Type B pancreatic cell (in vitro differentiated cells): ENCODE results near the gene APOA4. TPM values are rescaled to one million over a fixed set of nuclear protein-coding genes. Genes with fewer than 3 reads are reported as not detected.

ENCODE experiments used
- DNase-seq: peaks from one replicate; pipeline ENCODE4 v3.0.0; 2021; ENCODE audit warnings: mixed read lengths; ENCODE audit not compliant: unreplicated experiment; ENCODE audit errors: extremely low spot score
- H3K27ac Mint-ChIP-seq: 2 replicates; pipeline ENCODE4 v1.8.0; 2021; ENCODE audit warnings: mild to moderate bottlenecking, mixed read lengths
- H3K27me3 Mint-ChIP-seq: 2 replicates; pipeline ENCODE4 v1.8.0; 2021; ENCODE audit warnings: mixed read lengths
- H3K36me3 Mint-ChIP-seq: 2 replicates; pipeline ENCODE4 v1.8.0; 2021; ENCODE audit warnings: mixed read lengths
- H3K4me1 Mint-ChIP-seq: one replicate; pipeline ENCODE4 v1.8.0; 2021; ENCODE audit warnings: mixed read lengths; ENCODE audit not compliant: unreplicated experiment
- H3K4me3 Mint-ChIP-seq: 2 replicates; pipeline ENCODE4 v1.8.0; 2021; ENCODE audit warnings: mild to moderate bottlenecking, mixed read lengths
- H3K9me3 Mint-ChIP-seq: 2 replicates; pipeline ENCODE4 v1.8.0; 2021; ENCODE audit warnings: mixed read lengths
- total RNA-seq: library from RNA; stranded (reverse); gene quantifications from 2 replicates; pipeline ENCODE4 v1.2.1, GENCODE V29; 2021; ENCODE audit warnings: low replicate concordance
- TF ChIP-seq, protein P1 (sequence below): fragments of 200-600 bp; sonication (generic); conservative IDR thresholded peaks from 2 replicates; pipeline ENCODE4 v1.5.0; 2021; ENCODE audit warnings: antibody characterized with exemption, mild to moderate bottlenecking

APOA4 gene
- total RNA-seq, 1 donor from 2014 or later: 21.7 TPM

DNA sequence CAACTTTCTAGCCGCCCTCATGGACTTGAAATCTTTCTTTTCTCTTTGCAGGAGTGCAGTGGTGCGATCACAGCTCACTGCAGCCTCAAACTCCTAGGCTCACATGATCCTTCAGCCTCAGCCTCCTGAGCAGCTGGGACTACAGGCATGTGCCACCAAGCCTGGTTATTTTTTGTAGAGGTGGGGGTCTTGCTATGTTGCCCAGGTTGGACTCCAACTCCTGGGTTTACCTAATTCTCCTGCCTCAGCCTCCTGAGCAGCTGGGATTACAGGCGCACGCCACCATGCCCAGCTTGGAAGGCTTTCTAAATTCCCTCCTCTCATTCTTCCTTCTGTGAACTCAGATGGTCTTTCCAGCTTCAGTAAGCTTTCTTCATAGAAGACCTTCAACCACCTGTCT lies 19.0 kb upstream of the APOA4 start:
- H3K9me3 Mint-ChIP-seq: no peaks in the 10 kb centered on the region
- peaks cover 8% of the 10 kb centered on the region for H3K4me1 Mint-ChIP-seq
- no peak overlapping the region for H3K27ac Mint-ChIP-seq
- TF ChIP-seq, protein P1, sequence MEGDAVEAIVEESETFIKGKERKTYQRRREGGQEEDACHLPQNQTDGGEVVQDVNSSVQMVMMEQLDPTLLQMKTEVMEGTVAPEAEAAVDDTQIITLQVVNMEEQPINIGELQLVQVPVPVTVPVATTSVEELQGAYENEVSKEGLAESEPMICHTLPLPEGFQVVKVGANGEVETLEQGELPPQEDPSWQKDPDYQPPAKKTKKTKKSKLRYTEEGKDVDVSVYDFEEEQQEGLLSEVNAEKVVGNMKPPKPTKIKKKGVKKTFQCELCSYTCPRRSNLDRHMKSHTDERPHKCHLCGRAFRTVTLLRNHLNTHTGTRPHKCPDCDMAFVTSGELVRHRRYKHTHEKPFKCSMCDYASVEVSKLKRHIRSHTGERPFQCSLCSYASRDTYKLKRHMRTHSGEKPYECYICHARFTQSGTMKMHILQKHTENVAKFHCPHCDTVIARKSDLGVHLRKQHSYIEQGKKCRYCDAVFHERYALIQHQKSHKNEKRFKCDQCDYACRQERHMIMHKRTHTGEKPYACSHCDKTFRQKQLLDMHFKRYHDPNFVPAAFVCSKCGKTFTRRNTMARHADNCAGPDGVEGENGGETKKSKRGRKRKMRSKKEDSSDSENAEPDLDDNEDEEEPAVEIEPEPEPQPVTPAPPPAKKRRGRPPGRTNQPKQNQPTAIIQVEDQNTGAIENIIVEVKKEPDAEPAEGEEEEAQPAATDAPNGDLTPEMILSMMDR: no peak
- H3K27me3 Mint-ChIP-seq: no peaks in the 10 kb centered on the region
- DNase-seq: no peak
- peaks cover 14% of the 10 kb centered on the region for H3K36me3 Mint-ChIP-seq
- H3K4me3 Mint-ChIP-seq: no peak overlapping the region

DNA sequence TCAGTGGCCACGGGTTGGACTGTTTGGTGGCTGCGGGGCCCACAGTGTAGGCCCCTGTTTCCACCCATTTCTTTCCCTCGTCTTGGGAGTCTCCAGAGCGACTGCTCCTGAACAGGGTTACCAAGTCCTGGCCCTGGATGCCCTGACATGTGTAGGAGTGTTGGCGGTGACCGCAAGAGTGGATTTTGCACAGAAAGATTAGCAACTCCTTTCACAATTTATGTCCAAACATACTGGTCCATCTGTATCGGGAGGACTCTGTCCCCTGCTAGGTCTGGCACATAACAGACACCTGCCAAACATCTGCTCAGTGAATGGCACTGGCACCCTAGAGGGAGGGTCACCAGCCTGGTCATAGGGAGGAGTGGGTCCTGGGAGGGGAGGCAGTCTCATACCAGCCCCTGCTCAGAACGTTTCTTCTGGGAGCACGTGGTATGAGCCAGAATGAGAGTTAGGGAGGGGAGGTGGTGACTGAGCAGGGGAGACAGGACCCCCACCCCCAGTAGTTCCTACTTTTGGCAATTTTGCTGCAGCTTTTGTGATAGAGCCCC lies 17.7 kb upstream of the APOA4 start:
- Mint-ChIP-seq H3K36me3 (peaks cover 11% of the 10 kb centered on the region), H3K4me3 (no peak overlapping the region), H3K27me3 (no peaks in the 10 kb centered on the region), H3K27ac (no peak overlapping the region), H3K4me1 (peaks cover 12% of the 10 kb centered on the region), H3K9me3 (no peaks in the 10 kb centered on the region)
- TF ChIP-seq, protein P1: no peak
- DNase-seq: no peak

DNA sequence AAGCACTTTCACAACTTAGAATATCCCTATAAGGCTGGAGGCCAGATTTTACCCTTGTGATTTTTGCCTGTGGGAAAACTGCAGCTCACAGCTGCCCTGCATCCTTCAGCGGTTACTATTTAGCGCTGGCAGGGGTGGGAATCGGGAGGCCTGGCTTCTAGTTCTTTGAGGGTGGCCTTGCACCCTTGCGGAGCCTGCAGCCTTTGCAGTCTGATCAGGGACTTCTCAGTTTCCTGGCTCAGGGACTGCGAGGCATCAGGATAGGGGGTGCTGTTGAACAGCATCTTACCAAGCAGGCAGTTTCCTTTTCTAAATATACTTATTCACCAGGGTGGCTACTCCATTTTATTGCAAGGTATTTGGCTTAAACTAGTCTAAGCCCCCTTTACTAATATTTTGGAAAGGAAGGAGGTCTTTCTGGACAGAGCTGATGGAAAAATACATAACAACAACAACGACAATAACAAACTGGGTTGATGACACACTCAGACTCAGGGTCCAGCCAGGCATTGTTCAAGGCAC lies 17.2 kb upstream of the APOA4 start:
- Mint-ChIP-seq H3K4me1 (peaks cover 13% of the 10 kb centered on the region), H3K4me3 (no peak overlapping the region), H3K27ac (peak overlapping the region; percentile 43), H3K36me3 (peaks cover 9% of the 10 kb centered on the region), H3K27me3 (no peaks in the 10 kb centered on the region), H3K9me3 (no peaks in the 10 kb centered on the region)
- TF ChIP-seq, protein P1: no peak
- no peak for DNase-seq

DNA sequence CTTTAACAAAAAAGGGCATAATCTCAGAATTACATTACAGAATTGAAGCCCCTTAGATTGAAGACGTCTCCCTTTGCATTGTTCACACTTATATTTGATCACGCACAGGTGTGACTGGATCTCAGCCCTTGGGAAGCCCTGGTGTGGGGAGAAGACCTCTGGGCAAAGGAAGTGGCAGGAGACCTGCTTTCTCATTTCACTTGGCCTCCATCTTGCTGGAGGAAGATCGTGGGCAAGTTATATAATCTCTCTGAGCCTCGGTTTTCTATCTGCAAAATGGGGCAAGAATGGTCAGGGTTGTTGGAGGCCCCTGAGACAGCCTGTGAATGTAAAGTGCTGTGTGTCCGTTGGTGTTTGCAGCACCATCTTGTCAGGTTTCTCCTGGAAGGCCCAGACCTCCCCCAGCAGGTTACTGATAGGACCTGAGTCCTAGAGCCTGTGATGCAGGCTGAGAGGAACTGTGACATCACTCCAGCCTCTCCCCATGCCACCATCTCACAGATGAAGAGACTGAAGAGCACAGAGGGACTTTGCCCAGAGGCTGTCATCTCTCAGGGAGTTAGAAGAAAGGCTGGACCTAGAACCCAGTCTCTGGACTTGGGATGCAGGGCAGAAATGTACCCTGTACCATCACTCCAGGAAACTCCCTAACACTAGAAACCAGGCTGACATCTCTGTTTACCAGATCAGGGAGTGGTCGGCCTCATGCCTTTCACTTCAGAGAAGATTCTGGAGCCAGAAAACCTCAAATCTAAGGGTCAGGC lies 15.4 kb upstream of the APOA4 start:
- H3K36me3 Mint-ChIP-seq: peaks cover 2% of the 10 kb centered on the region
- H3K27ac Mint-ChIP-seq: peak overlapping the region; percentile 73
- H3K9me3 Mint-ChIP-seq: no peaks in the 10 kb centered on the region
- peaks cover 13% of the 10 kb centered on the region for H3K4me1 Mint-ChIP-seq
- no peak overlapping the region for H3K4me3 Mint-ChIP-seq
- H3K27me3 Mint-ChIP-seq: peaks cover 4% of the 10 kb centered on the region
- DNase-seq: no peak
- TF ChIP-seq, protein P1: no peak

DNA sequence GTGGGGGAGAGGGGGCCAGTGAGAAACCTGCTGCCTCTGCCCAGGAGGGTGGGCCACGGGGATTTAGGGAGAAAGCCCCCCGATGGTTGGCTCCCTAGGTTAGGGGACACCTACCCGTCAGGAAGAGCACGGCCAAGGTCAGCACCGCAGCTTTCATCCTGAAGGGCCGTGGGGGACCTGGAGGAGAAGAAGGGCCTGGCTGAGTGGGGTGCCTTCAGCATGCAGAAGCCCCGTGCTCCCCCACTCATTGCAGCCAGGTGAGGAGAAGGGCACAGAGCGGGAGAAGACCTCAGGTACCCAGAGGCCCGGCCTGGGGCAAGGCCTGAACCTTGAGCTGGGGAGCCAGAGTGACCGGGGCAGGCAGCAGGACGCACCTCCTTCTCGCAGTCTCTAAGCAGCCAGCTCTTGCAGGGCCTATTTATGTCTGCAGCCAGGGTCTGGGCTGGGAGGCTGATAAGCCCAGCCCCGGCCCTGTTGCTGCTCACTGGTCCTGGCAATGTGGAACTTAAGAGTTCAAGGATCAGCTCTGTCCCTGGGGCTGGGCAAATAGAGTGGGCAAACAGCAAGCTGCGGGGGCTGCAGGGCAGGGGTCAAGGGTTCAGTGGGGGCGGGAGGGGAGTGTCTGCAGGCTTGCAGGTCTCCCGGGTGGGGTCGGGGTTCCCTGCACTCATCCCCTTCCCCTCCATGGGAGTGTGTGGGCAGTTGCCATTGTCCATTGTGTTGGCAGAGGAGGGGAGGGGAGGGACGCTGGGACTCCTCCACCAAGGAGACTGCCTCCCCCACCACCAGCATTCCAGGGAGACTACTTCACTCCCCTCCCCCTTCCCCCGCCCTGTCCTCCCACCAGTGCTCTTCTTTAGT lies 14.4 kb upstream of the APOA4 start, which contains the start of gene APOA1:
TSS of gene APOA1 (minus strand) at position 392 of the 861 bp plus-strand sequence. CDS start at position 157, 235 bp downstream.
- TF ChIP-seq, protein P1: no peak
- DNase-seq: no peak
- Mint-ChIP-seq H3K4me1 (peaks cover 13% of the 10 kb centered on the region), H3K36me3 (no peaks in the 10 kb centered on the region), H3K27me3 (peaks cover 6% of the 10 kb centered on the region), H3K4me3 (peak within 1 kb of the TSS; percentile 25), H3K27ac (peak within 1 kb of the TSS; percentile 73), H3K9me3 (no peaks in the 10 kb centered on the region)
